A673 (cell line): Measurements from ENCODE around the gene FGFBP3.

Experiments
- CTCF ChIP-seq: fragments of 300-800, 200-600 bp; sonication (generic); conservative IDR thresholded peaks from 2 replicates; pipeline ENCODE4 v1.5.1; 2017; ENCODE audit warnings: low read depth, mild to moderate bottlenecking, antibody characterized with exemption, low read length, moderate library complexity, mixed read lengths
- EZH2 ChIP-seq: fragments of 200-600 bp; sonication (generic); IDR thresholded peaks from 2 replicates; pipeline ENCODE4 v1.6.1; 2017; ENCODE audit warnings: borderline replicate concordance, low read depth, mild to moderate bottlenecking, mixed read lengths, antibody characterized with exemption, low read length; ENCODE audit not compliant: poor library complexity, severe bottlenecking

GRCh38 chr10:91944880-91945630 is 35.8 kb upstream of the FGFBP3 start:
- no peak for TF ChIP-seq CTCF
- no peak for TF ChIP-seq EZH2
